Measurements from ENCODE around the gene TMEM59L.
"Not testable (repeated sequence)": the region's sequence is repeated elsewhere in the genome, so short reads cannot be mapped to it uniquely, and the experiment has no call there.

DNA sequence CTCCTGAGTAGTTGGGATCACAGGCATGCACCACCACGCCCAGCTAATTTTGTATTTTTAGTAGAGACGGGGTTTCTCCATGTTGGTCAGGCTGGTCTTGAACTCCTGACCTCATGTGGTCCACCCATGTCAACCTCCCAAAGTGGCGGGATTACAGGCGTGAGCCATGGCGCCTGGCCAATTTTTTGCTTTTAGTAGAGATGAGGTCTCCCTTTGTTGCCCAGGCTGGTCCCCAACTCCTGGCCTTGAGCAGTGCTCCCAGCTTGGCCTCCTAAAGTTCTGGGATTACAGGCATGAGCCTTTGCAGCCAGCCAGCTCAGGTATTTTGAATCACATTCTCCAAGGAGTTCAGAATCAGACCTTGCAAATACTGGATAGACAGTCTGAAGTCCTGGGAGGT, 19.9 kb upstream of the TMEM59L start:
- not testable (repeated sequence) for TF ChIP-seq SIN3A (IDR thresholded peaks at IDR 0.05; ENCODE audit: low read depth, low read length); POU2F2 (IDR thresholded peaks at IDR 0.05; ENCODE audit: borderline replicate concordance, low read depth, low read length); POLR2AphosphoS5 (IDR thresholded peaks at IDR 0.05; ENCODE audit: low read length); PRDM15 (CRISPR knock-in tag; IDR thresholded peaks at IDR 0.05); GABPA (IDR thresholded peaks at IDR 0.05; ENCODE audit: low read depth); ZNF384 (IDR thresholded peaks at IDR 0.05; ENCODE audit: borderline replicate concordance, low read depth, low read length); DPF2 (IDR thresholded peaks at IDR 0.05); HDAC6 (IDR thresholded peaks at IDR 0.05; ENCODE audit: unreplicated experiment); SREBF1 (IDR thresholded peaks at IDR 0.05; ENCODE audit: low read length); EZH2 (IDR thresholded peaks at IDR 0.05; ENCODE audit: borderline replicate concordance, control insufficient read depth, low read depth, low read length); CTCF (IDR thresholded peaks at IDR 0.05 in 2 of 3, conservative IDR thresholded peaks at IDR 0.05 in 1 of 3; ENCODE audit: control insufficient read depth in 2 of 3, extremely low read depth in 1 of 3, insufficient read depth in 1 of 3, low read depth in 3 of 3, low read length in 3 of 3)
- TF ChIP-seq, protein P1, sequence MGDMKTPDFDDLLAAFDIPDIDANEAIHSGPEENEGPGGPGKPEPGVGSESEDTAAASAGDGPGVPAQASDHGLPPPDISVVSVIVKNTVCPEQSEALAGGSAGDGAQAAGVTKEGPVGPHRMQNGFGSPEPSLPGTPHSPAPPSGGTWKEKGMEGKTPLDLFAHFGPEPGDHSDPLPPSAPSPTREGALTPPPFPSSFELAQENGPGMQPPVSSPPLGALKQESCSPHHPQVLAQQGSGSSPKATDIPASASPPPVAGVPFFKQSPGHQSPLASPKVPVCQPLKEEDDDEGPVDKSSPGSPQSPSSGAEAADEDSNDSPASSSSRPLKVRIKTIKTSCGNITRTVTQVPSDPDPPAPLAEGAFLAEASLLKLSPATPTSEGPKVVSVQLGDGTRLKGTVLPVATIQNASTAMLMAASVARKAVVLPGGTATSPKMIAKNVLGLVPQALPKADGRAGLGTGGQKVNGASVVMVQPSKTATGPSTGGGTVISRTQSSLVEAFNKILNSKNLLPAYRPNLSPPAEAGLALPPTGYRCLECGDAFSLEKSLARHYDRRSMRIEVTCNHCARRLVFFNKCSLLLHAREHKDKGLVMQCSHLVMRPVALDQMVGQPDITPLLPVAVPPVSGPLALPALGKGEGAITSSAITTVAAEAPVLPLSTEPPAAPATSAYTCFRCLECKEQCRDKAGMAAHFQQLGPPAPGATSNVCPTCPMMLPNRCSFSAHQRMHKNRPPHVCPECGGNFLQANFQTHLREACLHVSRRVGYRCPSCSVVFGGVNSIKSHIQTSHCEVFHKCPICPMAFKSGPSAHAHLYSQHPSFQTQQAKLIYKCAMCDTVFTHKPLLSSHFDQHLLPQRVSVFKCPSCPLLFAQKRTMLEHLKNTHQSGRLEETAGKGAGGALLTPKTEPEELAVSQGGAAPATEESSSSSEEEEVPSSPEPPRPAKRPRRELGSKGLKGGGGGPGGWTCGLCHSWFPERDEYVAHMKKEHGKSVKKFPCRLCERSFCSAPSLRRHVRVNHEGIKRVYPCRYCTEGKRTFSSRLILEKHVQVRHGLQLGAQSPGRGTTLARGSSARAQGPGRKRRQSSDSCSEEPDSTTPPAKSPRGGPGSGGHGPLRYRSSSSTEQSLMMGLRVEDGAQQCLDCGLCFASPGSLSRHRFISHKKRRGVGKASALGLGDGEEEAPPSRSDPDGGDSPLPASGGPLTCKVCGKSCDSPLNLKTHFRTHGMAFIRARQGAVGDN (IDR thresholded peaks at IDR 0.05), result not testable (repeated sequence)
